A549 (cell line): ENCODE data around the gene DAO. TPM values are rescaled to one million over a fixed set of nuclear protein-coding genes. Genes with fewer than 3 reads are reported as not detected.
A peak's percentile ranks its signal among the peaks of the same experiment; 100 is the strongest.

Experiments
- ATAC-seq, 2 experiments: fragments of 200-7000 bp in 1 of 2; fragments of >200 bp in 1 of 2; cut with Nextera tagmentation in 1 of 2; cut with Tn5 transposase in 1 of 2; 3 replicates each; pipeline versions ENCODE4 v1.8.0 to v1.9.1; 2018 to 2020; ENCODE audit warnings: mild to moderate bottlenecking in 1 of 2, moderate library complexity in 1 of 2
- CTCF ChIA-PET: fragments of 300-600 bp; sonication (Branson Sonifier 250); formaldehyde crosslinking; extraction: SDS; loops from one replicate; lab custom pipeline; 2021; ENCODE audit warnings: antibody characterized with exemption, inconsistent platforms; lab: Yijun Ruan, JAX
- POLR2A ChIA-PET: fragments of 350-600 bp; formaldehyde crosslinking; extraction: SDS; loops from one replicate; lab custom pipeline; 2021; ENCODE audit warnings: antibody characterized with exemption, inconsistent platforms; lab: Yijun Ruan, JAX
- DNase-seq, 2 experiments: peaks; one replicate each; pipeline versions ENCODE4 v3.0.0 to v3.0.0-alpha.2; 2011 to 2016; ENCODE audit warnings: low read depth in 1 of 2, low spot score in 1 of 2
- FAIRE-seq: peaks from 2 replicates; lab custom pipeline; 2011; peaks lifted over from hg19 to GRCh38; lab: Jason Lieb, UNC
- H3K27ac ChIP-seq, 2 experiments: fragments of >200 bp; sonication (Bioruptor Twin); formaldehyde crosslinking; 3 replicates each; pipeline ENCODE4 v1.5.1; 2016 to 2017
- H3K4me1 ChIP-seq: fragments of >200 bp; sonication (Bioruptor Twin); formaldehyde crosslinking; 3 replicates; pipeline ENCODE4 v1.6.1; 2016
- H3K4me2 ChIP-seq: fragments of >200 bp; sonication (Bioruptor Twin); formaldehyde crosslinking; 3 replicates; pipeline ENCODE4 v1.6.1; 2016
- H3K4me3 ChIP-seq: fragments of >200 bp; sonication (Bioruptor Twin); formaldehyde crosslinking; 3 replicates; pipeline ENCODE4 v1.5.1; 2016
- H3K9me3 ChIP-seq: fragments of >200 bp; sonication (Bioruptor Twin); formaldehyde crosslinking; 3 replicates; pipeline ENCODE4 v1.6.1; 2016
- ATOH8 ChIP-seq: fragments of 250-450 bp; sonication (Bioruptor Pico); IDR thresholded peaks from 2 replicates; pipeline ENCODE4 v1.5.0; 2020; ENCODE audit warnings: low read depth, mild to moderate bottlenecking, moderate library complexity
- BHLHE40 ChIP-seq: IDR thresholded peaks from 2 replicates; pipeline ENCODE4 v1.6.1; 2012; ENCODE audit warnings: low read depth, low read length, inconsistent platforms
- CHD2 ChIP-seq: fragments of 150-350 bp; IDR thresholded peaks from 2 replicates; pipeline ENCODE4 v1.6.1; 2014; ENCODE audit warnings: low read length; ENCODE audit not compliant: partially characterized antibody
- EHF ChIP-seq: fragments of 250-450 bp; sonication (Bioruptor Pico); IDR thresholded peaks from 2 replicates; pipeline ENCODE4 v1.5.0; 2020; ENCODE audit warnings: mild to moderate bottlenecking
- EHMT2 ChIP-seq: fragments of 200-600 bp; sonication (generic); IDR thresholded peaks from 2 replicates; pipeline ENCODE4 v1.6.1; 2016; ENCODE audit warnings: antibody characterized with exemption, low read depth, mild to moderate bottlenecking, moderate library complexity
- ESRRA ChIP-seq: fragments of 150-350 bp; IDR thresholded peaks from 2 replicates; pipeline ENCODE4 v1.6.1; 2014; ENCODE audit warnings: mild to moderate bottlenecking, low read length, borderline replicate concordance
- FOSB ChIP-seq: fragments of 250-450 bp; sonication (Bioruptor Pico); IDR thresholded peaks from 2 replicates; pipeline ENCODE4 v1.5.0; 2020; ENCODE audit warnings: mild to moderate bottlenecking, moderate library complexity
- FOXS1 ChIP-seq: fragments of 250-450 bp; sonication (Bioruptor Pico); IDR thresholded peaks from 2 replicates; pipeline ENCODE4 v1.5.0; 2020; ENCODE audit warnings: mild to moderate bottlenecking, moderate library complexity
- HES2 ChIP-seq: fragments of >200 bp; sonication (Bioruptor Twin); formaldehyde crosslinking; IDR thresholded peaks from 2 replicates; pipeline ENCODE4 v1.6.1; 2016
- HOXA7 ChIP-seq: fragments of 250-450 bp; sonication (Bioruptor Pico); IDR thresholded peaks from 2 replicates; pipeline ENCODE4 v1.5.0; 2020; ENCODE audit warnings: mild to moderate bottlenecking, moderate library complexity
- HOXB13 ChIP-seq: fragments of 250-450 bp; sonication (Bioruptor Pico); IDR thresholded peaks from 2 replicates; pipeline ENCODE4 v1.5.0; 2020; ENCODE audit warnings: low read depth, mild to moderate bottlenecking, moderate library complexity
- HOXB5 ChIP-seq: fragments of 250-450 bp; sonication (Bioruptor Pico); IDR thresholded peaks from 2 replicates; pipeline ENCODE4 v1.5.0; 2020; ENCODE audit warnings: mild to moderate bottlenecking, moderate library complexity
- JUN ChIP-seq, 2 experiments: fragments of >200 bp; sonication (Bioruptor Twin); formaldehyde crosslinking; IDR thresholded peaks; 2 replicates in 1 of 2; 3 replicates in 1 of 2; pipeline ENCODE4 v1.6.1; 2016 to 2017
- PBX3 ChIP-seq: IDR thresholded peaks from 2 replicates; pipeline ENCODE4 v1.6.1; 2012
- POLR2AphosphoS2 ChIP-seq: conservative IDR thresholded peaks from 2 replicates; pipeline ENCODE4 v1.6.1; 2012; ENCODE audit warnings: low read length, improper control_type of control experiment, inconsistent platforms
- RFX5 ChIP-seq: fragments of 450-650 bp; IDR thresholded peaks from 2 replicates; pipeline ENCODE4 v1.7.1; 2014; ENCODE audit warnings: antibody characterized with exemption, mild to moderate bottlenecking, moderate library complexity
- RNF2 ChIP-seq: fragments of 200-600 bp; sonication (generic); IDR thresholded peaks from 2 replicates; pipeline ENCODE4 v1.6.1; 2016; ENCODE audit warnings: low read depth, mild to moderate bottlenecking, antibody characterized with exemption, moderate library complexity, borderline replicate concordance
- TP53 ChIP-seq: fragments of 250-450 bp; sonication (Bioruptor Pico); IDR thresholded peaks from 2 replicates; pipeline ENCODE4 v1.5.0; 2021; ENCODE audit warnings: mild to moderate bottlenecking, moderate library complexity
- USF2 ChIP-seq: fragments of 450-650 bp; IDR thresholded peaks from 2 replicates; pipeline ENCODE4 v1.6.1; 2014; ENCODE audit warnings: antibody characterized with exemption
- ZC3H11A ChIP-seq: fragments of 450-650 bp; IDR thresholded peaks from 2 replicates; pipeline ENCODE4 v1.6.1; 2014; ENCODE audit warnings: antibody characterized with exemption, mild to moderate bottlenecking
- WGBS: methylation state at CpG from one replicate; pipeline ENCODE4 v1.1.6; 2017; ENCODE audit errors: missing lambda C conversion rate; 5-methylcytosine and 5-hydroxymethylcytosine counted together
- polyA plus RNA-seq, 4 experiments: library from polyadenylated mRNA; depleted of rRNA in 3 of 4; stranded (reverse); fragments of >200 nt; fragmentation: RNase III in 1 of 4; extraction: RNeasy Plus Mini Kit Qiagen cat#74134 plus additional on column Dnase treatment in 1 of 4; gene quantifications; 2 replicates in 3 of 4; 3 replicates in 1 of 4; pipeline ENCODE4 v1.2.3, GENCODE V29; 2011 to 2017

DAO gene
- polyA plus RNA-seq, 2 of the 4 experiments (the other 2 are of a cell fraction), result not detected

GRCh38 chr12:108852674-108853309, 27.1 kb upstream of the DAO start:
- H3K4me1 ChIP-seq, result peaks cover 73% of the 10 kb centered on the region
- DNase-seq (peak in 1 of 2 experiments; percentile 66), FAIRE-seq (no peak), ATAC-seq (peak in 1 of 2 experiments; percentile 3; a peak in 2 of 6 replicates)
- ChIA-PET CTCF (interaction anchor here (0.6 to 9.0 kb wide), 7 partner anchors 11 to 240 kb away, joined by 3 to 66 read pairs (median 5); partner anchors contain the start of gene ALKBH2), POLR2A (interaction anchor here (1.0 to 1.3 kb wide), 3 partner anchors 15 to 20 kb away, joined by 3 to 4 read pairs (median 4); no protein-coding TSS in a partner anchor)
- peak overlapping the region; percentile 17 for H3K4me3 ChIP-seq
- peak overlapping the region; percentile 77 for H3K4me2 ChIP-seq
- 22% methylated on average over 16 of the region's 16 CpGs for WGBS
- 0 out of 2 replicates have a peak, but pooled peaks have one; percentile 7 for TF ChIP-seq FOSB
- TF ChIP-seq HES2, result no peak
- TF ChIP-seq PBX3, result no peak
- TF ChIP-seq HOXB5, result peak; percentile 62; the same call in 1 of the 2 replicates
- TF ChIP-seq BHLHE40, result no peak
- no peak for TF ChIP-seq CHD2
- peak; percentile 47; the same call in 1 of the 2 replicates for TF ChIP-seq HOXA7 (CRISPR knock-in tag)
- peak in 1 of 2 experiments; percentile 26; a peak in 1 of 5 replicates for TF ChIP-seq JUN (IDR thresholded peaks at IDR 0.05)
- peak; percentile 48; the same call in 1 of the 2 replicates for TF ChIP-seq FOXS1 (CRISPR knock-in tag)
- no peak for TF ChIP-seq RNF2
- no peak for TF ChIP-seq USF2
- TF ChIP-seq EHMT2, result no peak
- no peak for TF ChIP-seq ZC3H11A
- no peak for TF ChIP-seq ESRRA
- TF ChIP-seq HOXB13 (CRISPR knock-in tag), result peak; percentile 21; the same call in 1 of the 2 replicates
- no peak for TF ChIP-seq RFX5
- peak; percentile 35; the same call in 1 of the 2 replicates for TF ChIP-seq EHF (CRISPR knock-in tag)
- H3K27ac ChIP-seq, result peak overlapping the region; percentile 95
- H3K9me3 ChIP-seq, result peaks cover 5% of the 10 kb centered on the region; the same call in 1 of the 3 replicates

- H3K4me3 ChIP-seq, result peak overlapping the region; percentile 17; the same call in 2 of the 3 replicates
- peaks cover 71% of the 10 kb centered on the region for H3K4me1 ChIP-seq
- peak overlapping the region; percentile 77 for H3K4me2 ChIP-seq
- ATAC-seq (no peak), FAIRE-seq (no peak), DNase-seq (no peak)
- H3K27ac ChIP-seq, result peak overlapping the region; percentile 95
- POLR2A ChIA-PET, result interaction anchor here (1.0 to 1.3 kb wide), 3 partner anchors 15 to 21 kb away, joined by 3 to 4 read pairs (median 4); no protein-coding TSS in a partner anchor
- peaks cover 5% of the 10 kb centered on the region; the same call in 1 of the 3 replicates for H3K9me3 ChIP-seq
- CTCF ChIA-PET, result interaction anchor here (0.7 to 9.0 kb wide), 8 partner anchors 11 to 239 kb away, joined by 3 to 66 read pairs (median 5); partner anchors contain the start of gene ALKBH2
- 0 out of 2 replicates have a peak, but pooled peaks have one; percentile 25 for TF ChIP-seq ATOH8 (CRISPR knock-in tag)
- 0 out of 2 replicates have a peak, but pooled peaks have one; percentile 12 for TF ChIP-seq TP53 (CRISPR knock-in tag)
- TF ChIP-seq POLR2AphosphoS2, result no peak
- 69% methylated on average over 10 of the region's 10 CpGs for WGBS
These were observed 26.5 kb upstream of the DAO start for GRCh38 chr12:108853426-108853825.
